Small intestine (tissue), 7 donors: ENCODE results near the gene TRIB2. TPM values are rescaled to one million over a fixed set of nuclear protein-coding genes. Genes with fewer than 3 reads are reported as not detected.

Experiments
- DNase-seq, 2 donors: peaks; one replicate each; pipeline versions ENCODE4 v3.0.0 to v3.0.0-alpha.2; 2013
- FAIRE-seq: peaks from 2 replicates; lab custom pipeline; 2012; peaks lifted over from hg19 to GRCh38; lab: Jason Lieb, UNC
- H3K27ac ChIP-seq, 3 donors: one replicate each; pipeline ENCODE4 v1.5.1; 2013; ENCODE audit warnings: low read length in 2 of 3, mild to moderate bottlenecking in 2 of 3, control low read depth in 1 of 3, inconsistent platforms in 1 of 3, low read depth in 1 of 3, moderate library complexity in 1 of 3
- H3K27me3 ChIP-seq, 3 donors: one replicate each; pipeline ENCODE4 v1.6.1; 2013; ENCODE audit warnings: low read length in 3 of 3, inconsistent platforms in 1 of 3; ENCODE audit not compliant: control insufficient read depth in 3 of 3, insufficient read depth in 3 of 3
- H3K36me3 ChIP-seq, 3 donors: one replicate each; pipeline ENCODE4 v1.6.1; 2013; ENCODE audit warnings: low read length in 3 of 3, inconsistent platforms in 1 of 3, low read depth in 1 of 3, mild to moderate bottlenecking in 1 of 3, moderate library complexity in 1 of 3; ENCODE audit not compliant: control insufficient read depth in 3 of 3, insufficient read depth in 2 of 3
- H3K4me1 ChIP-seq, 3 donors: one replicate each; pipeline ENCODE4 v1.6.1; 2013; ENCODE audit warnings: low read length in 2 of 3, inconsistent platforms in 1 of 3, low read depth in 1 of 3, mild to moderate bottlenecking in 1 of 3, moderate library complexity in 1 of 3; ENCODE audit not compliant: control insufficient read depth in 3 of 3, insufficient read depth in 2 of 3
- H3K4me3 ChIP-seq, 3 donors: one replicate each; pipeline ENCODE4 v1.5.1; 2013; ENCODE audit warnings: low read length in 3 of 3, control low read depth in 1 of 3, inconsistent platforms in 1 of 3, low read depth in 1 of 3, mild to moderate bottlenecking in 1 of 3, moderate library complexity in 1 of 3
- H3K9me3 ChIP-seq, 2 donors: one replicate each; pipeline ENCODE4 v1.6.1; 2013; ENCODE audit warnings: low read depth in 1 of 2, low read length in 1 of 2; ENCODE audit not compliant: control insufficient read depth in 2 of 2, insufficient read depth in 1 of 2
- WGBS, 3 donors: extraction: QIAGEN DNeasy Blood & Tissue Kit; methylation state at CpG; one replicate each; pipeline ENCODE4 v1.1.7; 2013; 5-methylcytosine and 5-hydroxymethylcytosine counted together
- polyA plus RNA-seq, 4 donors: library from polyadenylated mRNA; stranded (reverse) in 3 of 4; unstranded in 1 of 4; fragments of 200-250 nt in 3 of 4; fragments of 120-200 nt in 1 of 4; gene quantifications; one replicate each; pipeline versions ENCODE4 v1.2.1 to v1.2.3, GENCODE V29; 2013
- donor health status: healthy with polysubstance abuse.
- donor health status: control.
- donor health status: control.
- donor health status: Bipolar disorder and iron deficiency.
- donor health status: healthy.

TRIB2 gene
- polyA plus RNA-seq, 4 donors: 7.3 to 20.1 (median 13.7) TPM

GRCh38 chr2:12754643-12755042 lies 37.9 kb downstream of the TRIB2 start:
- H3K4me3 ChIP-seq: no peak overlapping the region
- FAIRE-seq (no peak), DNase-seq (no peak)
- no peaks in the 10 kb centered on the region for H3K4me1 ChIP-seq
- no peaks in the 10 kb centered on the region for H3K27me3 ChIP-seq
- whole genome bisulfite sequencing, 3 donors: 74 to 78% (median 77%) methylated on average over 5 of the region's 5 CpGs
- no peaks in the 10 kb centered on the region for H3K36me3 ChIP-seq
- no peak overlapping the region for H3K27ac ChIP-seq
- H3K9me3 ChIP-seq: no peaks in the 10 kb centered on the region

GRCh38 chr2:12755384-12755783 lies 38.6 kb downstream of the TRIB2 start:
- Histone ChIP-seq H3K9me3 (no peaks in the 10 kb centered on the region), H3K27ac (no peak overlapping the region), H3K27me3 (no peaks in the 10 kb centered on the region), H3K36me3 (no peaks in the 10 kb centered on the region), H3K4me3 (no peak overlapping the region), H3K4me1 (no peaks in the 10 kb centered on the region)
- DNase-seq (no peak), FAIRE-seq (no peak)
- 57 to 69% (median 65%) methylated on average over 3 of the region's 3 CpGs for WGBS, 3 donors

DNA sequence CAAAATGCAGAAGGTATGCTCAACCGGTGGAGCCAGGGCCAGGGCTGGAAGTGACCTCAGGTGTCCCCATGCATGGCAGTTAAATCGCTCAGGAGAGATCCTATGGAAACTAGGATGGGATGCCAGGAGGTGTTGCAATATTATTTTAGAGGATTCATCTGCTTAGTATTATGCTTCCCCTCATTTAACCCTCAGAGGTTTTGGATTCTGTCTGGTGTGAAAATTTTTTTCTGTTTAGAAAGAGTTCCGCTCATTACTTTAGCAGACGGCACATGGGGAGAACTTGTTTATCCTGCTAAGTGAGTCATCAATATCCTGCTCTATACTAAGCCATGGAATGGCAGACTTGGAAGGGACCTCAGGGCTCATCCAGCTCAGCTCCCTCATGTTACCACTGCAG lies 42.5 kb downstream of the TRIB2 start:
- DNase-seq (no peak), FAIRE-seq (no peak)
- WGBS, 3 donors: 61 to 80% (median 78%) methylated on average over 4 of the region's 4 CpGs
- Histone ChIP-seq H3K36me3 (no peaks in the 10 kb centered on the region), H3K27me3 (no peaks in the 10 kb centered on the region), H3K4me1 (no peaks in the 10 kb centered on the region), H3K4me3 (no peak overlapping the region), H3K9me3 (no peaks in the 10 kb centered on the region), H3K27ac (peak overlapping the region in 1 of 3 donors; percentile 61)

GRCh38 chr2:12761104-12761503 lies 44.4 kb downstream of the TRIB2 start:
- 71 to 73% (median 72%) methylated on average over 6 of the region's 6 CpGs for WGBS, 3 donors
- FAIRE-seq: no peak

DNA sequence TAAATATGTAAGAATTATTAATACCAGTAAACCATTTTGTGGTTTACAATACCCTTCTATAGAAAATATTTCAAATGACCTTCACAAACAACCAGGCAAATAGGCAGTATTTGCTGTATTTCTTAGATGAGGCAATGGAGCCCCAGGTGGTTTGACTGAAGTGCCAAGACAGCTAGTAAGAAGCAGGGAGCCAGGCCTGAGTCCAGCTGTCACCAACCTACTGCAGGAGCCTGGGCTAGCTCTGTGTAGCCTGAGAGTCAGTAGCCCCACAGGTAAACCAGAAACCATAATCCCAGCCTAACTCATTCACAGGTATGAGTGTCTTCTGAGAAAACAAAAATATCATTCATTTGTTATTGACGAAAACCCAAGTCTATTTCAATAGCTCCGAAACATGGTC lies 45.6 kb downstream of the TRIB2 start:
- no peaks in the 10 kb centered on the region for H3K9me3 ChIP-seq
- H3K4me3 ChIP-seq: no peak overlapping the region
- no peaks in the 10 kb centered on the region for H3K27me3 ChIP-seq
- no peaks in the 10 kb centered on the region for H3K4me1 ChIP-seq
- 97 to 98% (median 97%) methylated on average over 2 of the region's 2 CpGs for WGBS, 3 donors
- DNase-seq (no peak), FAIRE-seq (no peak)
- H3K27ac ChIP-seq: no peak overlapping the region
- no peaks in the 10 kb centered on the region for H3K36me3 ChIP-seq

More at GRCh38 chr2:12761104-12761503, 44.4 kb downstream of the TRIB2 start:
- Histone ChIP-seq H3K9me3 (no peaks in the 10 kb centered on the region), H3K36me3 (no peaks in the 10 kb centered on the region), H3K27ac (no peak overlapping the region), H3K4me1 (no peaks in the 10 kb centered on the region), H3K27me3 (no peaks in the 10 kb centered on the region), H3K4me3 (no peak overlapping the region)
- peak in 1 of 2 donors; percentile 11 for DNase-seq

DNA sequence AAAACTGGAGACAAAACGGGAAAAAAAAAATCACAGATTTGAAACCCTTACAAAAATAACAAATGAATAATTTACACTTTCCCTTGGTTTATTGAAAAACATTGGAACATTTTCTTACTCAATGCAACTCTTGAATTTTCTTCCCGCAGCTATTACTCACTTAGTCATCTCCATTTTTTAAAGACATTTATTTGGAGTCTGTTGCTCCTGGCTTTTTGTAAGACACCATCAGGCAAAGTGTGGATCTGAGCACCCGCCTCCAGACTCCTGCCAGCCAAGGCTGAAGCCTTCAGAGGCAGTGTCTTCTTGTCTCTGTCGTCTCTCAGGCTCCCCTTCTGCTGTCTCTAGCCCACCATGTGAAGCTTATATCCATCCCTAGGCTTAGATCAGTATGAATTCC lies 46.2 kb downstream of the TRIB2 start:
- Histone ChIP-seq H3K9me3 (no peaks in the 10 kb centered on the region), H3K4me3 (no peak overlapping the region), H3K4me1 (no peaks in the 10 kb centered on the region), H3K27ac (no peak overlapping the region), H3K36me3 (no peaks in the 10 kb centered on the region), H3K27me3 (no peaks in the 10 kb centered on the region)
- WGBS, 3 donors: 68 to 79% (median 77%) methylated on average over 4 of the region's 4 CpGs
- DNase-seq (no peak), FAIRE-seq (no peak)

DNA sequence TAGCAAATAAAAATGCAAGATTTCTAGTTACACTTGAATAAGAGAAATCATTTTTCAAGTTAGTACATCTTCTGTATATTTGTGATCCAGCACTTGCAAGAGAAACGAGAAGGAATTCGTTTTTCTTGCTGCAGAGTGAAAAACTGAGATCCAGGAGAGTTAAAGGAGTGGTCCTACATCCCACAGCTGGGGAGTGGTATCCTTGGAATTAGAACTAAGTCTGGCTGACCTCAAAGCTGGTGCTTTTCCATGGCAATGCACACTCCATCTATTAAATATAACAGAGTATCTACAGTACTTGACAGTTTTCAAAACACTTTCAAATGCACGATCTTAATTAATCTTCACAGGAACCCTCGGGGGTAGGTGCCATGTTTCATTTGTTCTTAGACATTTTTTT lies 46.8 kb downstream of the TRIB2 start:
- no peaks in the 10 kb centered on the region for H3K4me1 ChIP-seq
- 44 to 71% (median 68%) methylated on average over 4 of the region's 4 CpGs for WGBS, 3 donors
- H3K27ac ChIP-seq: no peak overlapping the region
- H3K4me3 ChIP-seq: no peak overlapping the region
- no peaks in the 10 kb centered on the region for H3K27me3 ChIP-seq
- DNase-seq (no peak), FAIRE-seq (no peak)
- no peaks in the 10 kb centered on the region for H3K36me3 ChIP-seq
- no peaks in the 10 kb centered on the region for H3K9me3 ChIP-seq

DNA sequence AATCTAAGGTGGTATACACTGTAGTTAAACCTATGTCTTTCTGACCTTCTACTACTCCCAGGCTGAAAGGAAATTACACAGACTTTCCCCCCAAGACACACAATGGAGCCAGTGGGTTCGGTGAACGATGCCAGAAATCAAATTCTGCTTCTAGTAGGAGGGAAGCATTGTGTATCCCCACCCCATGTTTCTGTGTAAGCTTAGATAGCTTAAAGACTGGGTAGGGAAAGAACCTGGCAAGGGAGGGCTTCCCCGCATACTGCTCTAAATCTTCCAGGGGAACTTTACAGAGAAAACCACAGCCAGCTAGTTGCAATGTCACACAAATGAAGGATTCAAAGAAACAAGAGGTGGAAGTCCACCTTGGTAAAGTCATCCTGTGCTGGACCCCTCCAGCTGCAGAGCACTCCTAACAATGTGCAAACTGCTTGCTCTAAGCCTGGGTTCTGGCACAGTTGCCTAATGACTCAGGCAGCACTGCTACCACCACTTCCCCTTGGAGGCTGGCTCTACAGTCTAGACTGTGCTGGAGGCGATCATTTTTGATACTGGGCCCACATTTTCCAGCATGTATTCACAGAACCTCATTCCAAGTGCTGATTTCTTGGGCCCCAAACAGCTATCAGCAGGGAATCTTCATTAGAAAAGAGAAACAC lies 47.5 kb downstream of the TRIB2 start:
- Histone ChIP-seq H3K4me1 (no peaks in the 10 kb centered on the region), H3K4me3 (no peak overlapping the region), H3K27ac (no peak overlapping the region), H3K9me3 (no peaks in the 10 kb centered on the region), H3K27me3 (no peaks in the 10 kb centered on the region), H3K36me3 (no peaks in the 10 kb centered on the region)
- DNase-seq (no peak), FAIRE-seq (no peak)
- 76 to 92% (median 89%) methylated on average over 4 of the region's 4 CpGs for WGBS, 3 donors
